ENCODE measurements around the gene PTPRO. TPM values are rescaled to one million over a fixed set of nuclear protein-coding genes. Genes with fewer than 3 reads are reported as not detected.

The PTPRO gene
- total RNA-seq, 1 experiment from 2014 or later: 1.2 TPM

DNA sequence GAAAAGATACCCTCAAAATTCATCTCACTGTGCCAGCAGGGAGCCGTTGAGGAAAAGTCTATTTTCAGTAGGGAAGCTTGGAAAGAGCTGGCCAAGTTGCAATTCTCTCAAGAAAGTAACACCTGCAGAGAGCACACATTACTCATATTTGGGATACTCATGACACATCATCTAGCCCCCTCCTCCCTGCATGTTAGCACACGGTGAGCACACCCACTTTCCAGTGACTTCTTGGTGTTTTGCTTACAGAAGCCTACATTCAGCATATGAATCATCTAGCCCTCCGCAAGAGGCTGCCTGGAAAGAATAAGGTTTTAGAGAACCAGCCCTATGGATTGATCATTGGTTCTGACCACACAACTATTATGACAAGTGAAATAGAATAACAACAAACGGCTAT lies 124.5 kb downstream of the PTPRO start:
- no peak for DNase-seq (ENCODE audit: low spot score)

DNA sequence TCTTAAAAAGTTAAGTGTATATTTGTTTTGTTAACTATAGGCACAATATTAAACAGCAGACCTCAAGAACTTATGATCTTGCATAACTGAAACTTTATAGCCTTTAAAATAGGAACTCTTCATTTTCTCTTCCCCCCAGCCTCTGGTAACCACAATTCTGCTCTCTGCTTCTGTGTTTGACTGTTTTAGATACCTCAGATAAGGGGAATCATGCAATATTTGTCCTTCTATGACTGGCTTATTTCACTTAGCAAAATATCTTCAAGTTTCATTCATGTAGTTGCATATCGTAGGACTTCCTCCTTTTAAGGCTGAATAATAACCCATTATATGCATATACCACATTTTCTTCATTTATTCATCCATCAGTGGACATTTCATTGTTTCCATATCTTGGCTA lies 131.3 kb downstream of the PTPRO start:
- no peak for DNase-seq (ENCODE audit: low spot score)

DNA sequence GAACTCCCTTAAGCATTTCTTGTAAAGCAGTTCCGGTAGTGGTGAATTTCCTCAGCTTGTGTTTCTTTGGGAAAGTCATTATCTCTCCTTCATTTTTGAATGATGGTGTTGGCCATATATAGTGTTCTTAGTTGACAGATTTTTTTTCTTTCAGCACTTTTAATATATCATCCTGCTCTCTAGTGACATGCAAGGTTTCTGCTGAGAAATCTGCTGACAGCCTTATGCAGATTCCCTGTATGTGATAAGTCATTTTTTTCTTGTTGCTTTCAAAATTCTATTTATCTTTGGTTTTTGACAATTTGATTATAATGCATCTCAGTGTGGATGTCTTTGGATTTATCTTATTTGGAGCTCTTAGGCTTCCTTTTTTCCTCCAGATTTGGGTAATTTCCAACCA lies 135.7 kb downstream of the PTPRO start:
- no peak for DNase-seq (ENCODE audit: low spot score)

DNA sequence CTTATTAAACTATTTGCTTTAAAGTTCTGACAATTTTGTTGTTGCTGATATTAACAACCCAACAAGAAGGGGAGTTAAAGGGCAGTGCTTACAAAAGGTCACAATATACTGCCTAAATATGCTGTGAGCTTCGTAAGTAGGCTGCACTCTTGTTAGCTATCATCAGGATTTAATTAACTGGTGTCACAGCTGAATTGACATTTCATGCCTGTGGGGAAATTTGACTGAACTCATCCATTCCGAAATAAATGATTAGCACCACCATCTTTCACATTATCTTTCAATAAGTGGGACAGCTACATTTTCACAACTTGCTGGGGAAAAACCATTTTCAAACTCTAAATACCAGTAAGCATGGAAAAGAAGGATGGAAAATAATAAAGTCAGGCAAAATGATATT lies 146.6 kb downstream of the PTPRO start:
- no peak for DNase-seq (ENCODE audit: low spot score)

DNA sequence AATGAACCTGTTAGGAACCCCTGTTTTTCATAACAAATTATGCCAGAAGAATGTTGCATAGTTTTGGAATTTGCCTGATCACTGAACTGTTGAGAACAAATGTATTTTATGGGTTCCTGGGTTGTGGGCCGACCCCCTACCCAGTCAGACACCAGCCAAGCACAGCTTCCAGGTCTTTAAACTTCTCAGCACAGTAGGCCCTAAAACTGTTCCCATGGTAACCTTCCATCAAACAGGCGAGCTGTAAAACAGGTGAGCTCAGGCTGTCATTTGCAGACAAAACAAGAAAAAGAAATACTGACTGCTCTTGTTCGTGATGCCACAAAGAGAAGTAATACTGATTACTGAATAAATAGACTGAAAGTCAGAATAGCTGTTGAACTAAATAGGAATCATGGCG lies 147.0 kb downstream of the PTPRO start:
- no peak for DNase-seq (ENCODE audit: low spot score)

DNA sequence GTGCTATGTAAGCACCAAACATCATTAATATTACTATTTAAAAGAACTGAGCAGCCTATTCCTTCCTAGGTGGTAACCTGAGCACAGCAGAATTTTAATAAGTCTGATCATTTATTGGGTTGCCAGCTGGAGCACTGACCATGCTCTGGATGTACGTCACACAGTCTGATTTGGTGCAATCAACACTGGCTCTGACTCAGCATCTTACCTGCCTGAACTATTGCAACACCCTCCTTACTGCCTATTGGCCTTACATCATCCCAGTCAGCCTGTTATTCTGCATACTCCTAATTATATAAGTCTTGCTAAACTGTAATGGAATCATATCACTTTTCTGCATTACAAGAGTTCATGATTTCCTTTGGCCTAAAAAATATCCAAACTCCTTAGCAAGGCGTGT lies 149.7 kb downstream of the PTPRO start:
- no peak for DNase-seq (ENCODE audit: low spot score)

DNA sequence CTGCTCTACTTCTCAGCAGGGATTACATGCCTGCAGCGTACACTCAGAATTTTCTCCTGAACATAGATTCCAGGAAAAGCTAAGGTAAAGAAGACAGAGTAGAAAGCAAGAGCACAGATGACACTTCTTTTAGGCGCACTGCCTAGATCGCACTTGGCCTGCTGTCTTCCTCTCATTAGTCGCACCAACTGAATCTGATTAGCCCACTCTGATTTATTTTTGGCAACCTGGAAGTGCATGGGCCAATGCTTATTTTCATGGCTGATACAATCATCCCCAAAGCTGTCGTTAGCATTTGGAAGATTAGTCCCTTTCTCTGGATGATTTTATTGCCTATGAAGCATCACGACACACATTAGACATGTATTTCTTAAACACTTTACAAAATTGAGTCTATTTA lies 152.5 kb downstream of the PTPRO start:
- DNase-seq (ENCODE audit: low spot score): no peak

DNA sequence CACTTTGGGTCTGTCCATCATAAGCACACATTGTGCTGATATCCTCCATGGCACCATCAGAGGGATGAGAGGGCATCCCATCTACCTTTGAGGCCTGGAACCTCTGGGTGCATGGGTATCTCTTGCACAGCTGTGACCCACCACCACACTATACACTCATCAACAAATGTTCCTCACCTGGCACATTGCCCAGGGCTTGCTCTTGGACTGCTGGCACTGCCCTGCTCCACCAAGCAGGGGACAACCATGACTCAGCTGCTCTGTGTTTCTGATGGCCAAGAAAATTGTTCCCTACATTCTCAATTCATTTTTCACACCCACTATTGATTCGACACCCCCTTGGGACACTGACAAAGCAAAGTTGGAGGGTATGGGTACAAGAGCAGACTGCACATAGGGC lies 155.5 kb downstream of the PTPRO start:
- DNase-seq (ENCODE audit: low spot score): no peak

DNA sequence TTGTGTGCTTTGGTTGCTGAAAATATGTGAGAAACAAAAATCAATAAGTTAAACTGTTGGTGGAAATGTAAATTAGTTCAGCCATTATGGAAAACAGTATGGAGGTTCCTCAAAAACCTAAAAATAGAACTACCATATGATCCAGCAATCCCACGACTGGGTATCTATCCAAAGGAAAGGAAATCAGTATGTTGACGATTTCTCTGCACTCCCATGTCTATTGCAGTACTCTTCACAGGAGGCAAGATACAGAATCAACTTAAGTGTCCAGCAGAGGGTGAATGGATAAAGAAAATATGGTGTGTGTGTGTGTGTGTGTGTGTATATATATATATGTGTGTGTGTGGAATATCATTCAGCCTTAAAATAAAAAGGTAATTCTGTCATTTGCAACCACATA lies 159.5 kb downstream of the PTPRO start:
- no peak for DNase-seq (ENCODE audit: low spot score)

DNA sequence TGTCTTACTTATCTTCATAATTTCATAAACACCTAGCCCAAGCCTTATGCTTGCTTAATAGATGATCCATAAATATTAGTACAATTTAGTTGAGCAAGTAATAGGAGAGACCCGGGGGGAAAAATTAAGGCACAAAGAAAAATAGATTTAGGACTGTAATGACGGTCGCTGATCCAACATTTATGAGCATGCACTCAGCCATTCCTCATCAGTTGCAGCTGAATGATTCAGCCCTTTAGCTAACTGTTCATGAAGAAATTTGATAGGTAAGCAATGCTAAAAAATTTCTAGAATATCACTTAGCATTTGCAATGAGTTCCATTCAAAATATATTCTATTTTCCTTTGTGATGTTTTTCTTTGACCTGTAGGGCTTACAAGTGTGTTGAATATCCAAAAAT lies 163.2 kb downstream of the PTPRO start:
- no peak for DNase-seq (ENCODE audit: low spot score)

DNA sequence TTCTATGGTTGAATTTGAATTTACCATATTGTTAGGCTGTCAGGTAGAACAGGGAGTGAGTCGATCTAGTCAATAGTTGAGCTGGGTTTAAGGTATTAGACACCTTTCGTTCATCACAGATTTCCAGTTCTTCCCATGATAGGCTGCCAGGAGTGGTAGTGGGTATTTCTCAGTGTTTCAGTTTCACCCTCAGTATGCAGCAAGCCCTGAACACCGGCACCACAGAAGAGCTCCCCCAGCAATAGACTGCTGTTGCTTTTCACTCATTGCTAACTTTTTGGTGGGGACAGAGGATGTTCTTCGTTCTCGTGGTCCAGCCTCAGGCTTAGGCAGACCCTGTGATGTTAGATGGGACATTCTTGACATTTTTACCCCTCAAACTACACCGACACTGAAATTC lies 164.6 kb downstream of the PTPRO start:
- no peak for DNase-seq (ENCODE audit: low spot score)

DNA sequence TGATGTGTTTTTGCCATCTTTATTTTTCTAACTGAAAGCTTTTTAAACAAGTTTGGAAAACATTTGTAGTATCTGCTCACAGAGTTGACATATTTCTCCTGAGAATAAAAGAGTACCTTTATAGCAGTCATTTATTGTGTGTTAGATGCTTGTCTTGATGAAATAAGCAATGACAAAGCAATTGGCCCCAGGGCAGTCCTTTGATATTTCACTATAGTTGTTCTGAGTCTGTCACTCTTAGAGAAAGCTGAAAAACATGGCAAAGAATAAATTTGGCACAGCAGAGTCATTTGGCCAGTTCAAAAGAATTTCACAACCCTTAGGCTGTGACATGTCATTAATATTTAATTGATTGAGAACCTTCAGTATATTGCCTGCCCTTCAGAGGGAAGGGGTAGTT lies 166.2 kb downstream of the PTPRO start:
- no peak for DNase-seq (ENCODE audit: low spot score)

DNA sequence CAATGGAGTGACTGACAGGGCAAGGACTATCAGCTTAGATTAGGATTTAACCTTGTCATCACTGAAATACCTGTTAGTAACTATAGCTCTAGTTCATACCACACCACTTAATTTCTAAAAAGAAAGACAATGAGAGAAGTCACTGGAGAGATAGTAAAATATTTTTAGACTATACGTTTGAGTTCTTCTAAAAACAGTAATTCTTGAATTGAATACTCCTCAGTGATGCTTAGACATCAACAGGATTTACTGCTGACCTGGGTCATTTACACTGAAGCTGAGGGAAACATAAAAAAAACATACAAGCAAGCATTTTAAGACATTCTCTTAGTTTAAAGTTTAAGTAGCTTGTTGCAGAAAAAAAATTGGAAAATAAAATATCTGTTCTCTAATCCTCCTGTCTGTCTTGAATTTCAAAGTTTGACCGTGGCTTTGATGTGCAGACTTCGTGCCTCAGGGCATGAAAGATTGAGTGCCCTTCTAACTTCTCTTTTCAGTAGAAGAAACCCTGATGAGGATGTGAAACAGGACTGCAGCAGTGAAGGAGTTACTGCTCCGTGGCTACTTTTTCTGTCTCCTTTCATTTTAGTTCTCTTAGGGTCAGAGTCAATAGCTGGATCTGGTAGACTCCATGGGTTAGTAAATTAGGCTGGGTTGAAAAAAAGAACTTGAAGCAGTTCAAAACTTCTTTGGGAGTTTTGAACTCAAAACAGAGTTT lies 172.2 kb downstream of the PTPRO start:
- DNase-seq (ENCODE audit: low spot score): no peak

DNA sequence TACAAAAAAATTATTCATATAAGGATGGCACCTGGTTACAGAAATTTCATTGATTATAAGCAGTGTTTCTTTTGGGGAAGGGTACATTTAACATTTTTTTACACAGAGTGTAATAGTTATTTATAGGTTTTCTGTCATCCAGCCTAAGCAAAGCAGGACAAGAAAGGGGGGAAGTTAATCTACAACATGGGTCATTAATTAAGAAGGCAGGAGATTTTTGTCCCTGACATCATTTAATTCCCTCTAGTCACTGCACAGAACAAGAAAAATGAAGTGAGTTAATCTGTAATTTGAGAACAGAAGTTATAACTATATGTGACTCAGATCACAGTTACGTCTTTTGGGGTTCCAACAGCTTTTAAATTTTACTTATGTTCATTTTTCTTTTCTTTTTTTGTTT lies 173.4 kb downstream of the PTPRO start:
- DNase-seq (ENCODE audit: low spot score): no peak

DNA sequence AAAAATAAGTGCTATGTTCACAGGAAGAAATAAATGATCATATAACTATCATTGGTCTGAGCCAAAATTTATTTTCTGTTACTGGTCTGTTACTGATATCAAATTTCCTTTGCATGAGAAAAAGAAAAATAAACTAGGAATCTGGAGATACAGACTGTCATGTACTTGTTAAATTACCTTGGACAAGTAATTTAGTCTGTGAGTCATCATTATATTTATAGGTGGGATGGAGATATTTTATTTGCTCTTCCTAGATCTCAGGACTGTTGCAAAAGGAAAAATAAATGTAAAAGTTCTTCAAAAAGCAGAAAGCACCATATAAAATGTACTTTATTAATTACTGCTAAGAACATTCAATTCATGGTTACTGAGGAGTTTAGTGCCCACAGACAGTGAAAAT lies 174.4 kb downstream of the PTPRO start:
- no peak for DNase-seq (ENCODE audit: low spot score)

DNA sequence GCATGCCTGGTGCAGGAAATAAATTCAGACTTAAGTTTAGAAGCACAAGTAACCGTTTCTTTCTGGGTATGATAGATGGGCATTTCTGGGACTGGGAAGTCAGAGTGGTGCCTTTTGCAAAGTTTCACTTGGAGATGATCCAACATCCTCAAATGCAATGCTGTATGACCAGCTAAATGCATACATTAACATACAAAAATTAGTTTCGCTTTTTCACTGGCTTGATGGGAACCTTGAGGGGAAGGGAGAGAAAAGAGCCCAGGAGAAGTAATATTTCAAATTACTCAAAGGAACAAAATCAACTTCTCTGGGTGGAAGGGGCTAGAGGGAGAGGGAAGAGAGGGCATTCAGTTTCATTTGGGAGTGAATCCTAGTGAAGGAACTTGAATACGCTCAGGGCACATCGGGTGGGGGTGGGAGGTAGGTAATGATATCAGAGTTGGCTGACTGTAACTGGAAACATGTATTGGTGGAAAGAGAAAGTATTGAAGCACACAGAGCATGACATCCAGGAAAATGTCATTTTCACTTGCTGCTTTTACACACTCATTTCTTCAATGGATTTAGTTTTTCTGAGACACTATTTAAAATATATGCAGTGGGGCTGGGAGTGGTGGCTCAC lies 175.5 kb downstream of the PTPRO start:
- no peak for DNase-seq (ENCODE audit: low spot score)

DNA sequence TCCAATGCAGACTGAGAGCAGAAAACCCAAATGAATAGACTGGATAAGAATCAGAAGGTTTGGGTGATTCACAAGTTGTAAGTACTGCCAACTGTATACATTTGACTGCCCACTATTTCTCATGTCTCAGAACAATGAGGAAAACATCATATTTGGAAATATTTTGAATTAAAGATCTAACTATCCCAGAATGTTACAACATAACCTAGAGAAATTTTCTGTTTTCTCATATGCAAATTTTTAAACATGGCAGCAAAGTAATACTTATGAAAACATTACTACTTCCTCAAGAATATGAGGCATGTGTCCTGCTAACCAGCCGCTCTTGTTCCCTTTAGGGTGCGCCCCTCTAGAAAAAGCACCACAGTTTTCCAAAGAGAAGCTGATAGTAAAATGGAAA lies 179.9 kb downstream of the PTPRO start:
- no peak for DNase-seq (ENCODE audit: low spot score)

DNA sequence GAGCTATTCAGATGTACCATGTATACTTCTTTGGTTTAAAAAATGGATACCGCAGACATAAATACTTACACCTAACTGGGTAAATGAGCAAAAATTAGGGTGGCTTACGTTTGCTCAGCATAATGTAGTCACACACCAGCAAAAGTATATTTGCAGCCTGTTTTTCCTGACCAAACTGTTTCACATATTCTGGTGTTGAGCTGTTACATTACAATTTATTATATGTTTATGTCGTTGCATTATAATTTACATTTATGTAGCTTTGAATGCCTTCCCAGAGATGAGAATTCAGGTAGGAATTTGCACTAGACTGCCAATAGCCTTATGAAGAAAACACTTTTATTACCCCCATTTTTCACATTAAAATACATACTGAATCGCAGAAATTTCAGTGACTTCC lies 183.3 kb downstream of the PTPRO start:
- no peak for DNase-seq (ENCODE audit: low spot score)

DNA sequence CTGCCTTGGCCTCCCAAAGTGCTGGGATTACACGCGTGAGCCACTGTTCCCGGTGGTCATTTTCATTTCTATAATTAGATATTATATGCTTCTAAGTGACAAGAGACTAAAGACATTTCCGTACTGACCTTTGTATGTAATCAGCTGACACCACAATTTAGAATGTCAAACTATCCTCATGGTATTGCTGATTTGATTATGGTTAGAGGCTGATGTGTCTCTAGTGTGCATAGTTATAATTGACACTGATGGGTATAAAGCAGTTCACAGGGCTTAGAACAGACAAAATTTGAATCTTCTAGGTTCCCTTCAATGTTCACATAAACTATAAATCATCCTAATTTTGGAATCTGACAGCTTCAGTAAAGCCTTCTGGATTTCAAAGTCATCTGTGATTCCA lies 192.7 kb downstream of the PTPRO start:
- no peak for DNase-seq (ENCODE audit: low spot score)

DNA sequence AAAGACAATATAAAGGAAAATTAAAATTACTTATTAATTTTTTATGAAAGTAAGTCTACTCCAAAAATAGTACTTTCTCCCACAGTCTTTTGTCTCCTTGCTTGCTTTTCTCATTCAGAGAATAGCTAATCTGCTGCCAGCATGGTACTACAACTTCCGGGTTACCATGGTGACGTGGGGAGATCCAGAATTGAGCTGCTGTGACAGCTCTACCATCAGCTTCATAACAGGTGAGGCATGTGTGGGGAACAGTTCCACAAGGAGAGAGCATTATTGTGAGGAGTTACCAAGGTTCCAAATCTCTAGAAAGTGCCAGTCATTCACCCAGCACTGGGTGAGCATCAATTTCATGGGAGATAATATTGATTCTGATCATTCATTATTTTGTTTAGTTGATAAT lies 197.8 kb downstream of the PTPRO start:
- no peak for DNase-seq (ENCODE audit: low spot score)

DNA sequence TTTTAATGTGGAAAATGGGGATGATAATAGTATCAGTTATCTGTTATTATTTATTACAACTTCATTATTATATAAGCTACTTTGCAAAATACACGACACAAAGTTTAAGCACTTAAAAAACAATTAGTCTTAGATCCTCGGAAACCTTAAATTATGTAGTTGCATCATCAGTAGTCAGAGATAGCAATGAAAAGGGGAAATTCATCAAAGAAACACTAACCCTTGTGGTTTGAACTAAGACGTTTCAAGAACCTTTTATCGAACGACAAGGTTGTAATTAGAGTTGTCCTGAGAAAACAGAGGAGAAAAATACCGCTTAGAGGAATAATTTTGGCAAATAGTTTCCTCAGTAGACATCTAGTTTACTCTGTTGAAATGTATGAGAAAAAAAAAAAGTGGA lies 198.5 kb downstream of the PTPRO start:
- no peak for DNase-seq (ENCODE audit: low spot score)

DNA sequence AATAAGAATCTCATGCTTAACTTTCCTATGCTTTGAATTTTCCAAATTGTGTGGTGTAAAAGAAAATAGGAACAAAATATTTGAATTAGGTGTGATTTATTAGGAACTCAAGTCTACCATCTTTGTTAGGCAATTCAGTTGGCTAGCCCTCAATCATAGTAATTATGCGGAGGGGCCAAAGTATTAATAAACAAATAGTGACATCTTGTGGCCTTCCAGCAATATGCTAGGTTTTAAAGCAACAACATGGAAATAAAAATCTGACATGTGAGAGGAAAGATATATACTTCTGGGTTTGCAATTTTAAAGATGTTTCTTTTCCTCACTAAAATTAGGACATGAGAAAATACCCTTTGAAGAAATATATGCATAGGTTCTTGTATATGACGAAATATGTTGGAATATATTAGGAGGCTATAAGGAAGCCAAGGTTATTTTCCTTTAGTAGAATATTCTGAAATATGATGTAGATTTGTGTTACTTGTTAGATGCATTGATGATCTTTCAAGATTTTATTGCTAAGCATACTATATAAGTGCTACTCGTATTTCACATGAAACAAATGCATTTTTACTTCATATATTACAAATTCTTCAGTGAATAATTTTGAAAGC lies 200.4 kb downstream of the PTPRO start:
- DNase-seq (ENCODE audit: low spot score): peak; percentile 59

DNA sequence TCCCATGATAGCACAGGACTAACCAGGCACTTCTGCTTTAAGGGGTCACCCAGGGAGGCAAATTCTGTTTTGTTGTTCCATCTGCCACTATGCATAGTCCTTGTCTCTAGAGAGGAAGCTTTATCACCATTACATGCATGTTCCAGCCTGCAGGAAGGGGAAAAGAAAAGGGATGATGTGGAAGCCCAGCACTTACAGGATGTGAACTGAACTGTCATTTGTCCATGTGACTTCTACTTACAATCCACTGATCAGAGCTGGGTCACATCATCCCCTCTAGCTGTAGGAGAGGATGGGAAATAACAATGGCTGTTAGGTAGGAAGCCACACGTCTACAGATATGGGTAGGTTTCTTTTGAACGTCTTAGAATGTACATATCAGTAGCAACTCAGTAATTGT lies 203.1 kb downstream of the PTPRO start:
- no peak for DNase-seq (ENCODE audit: low spot score)

DNA sequence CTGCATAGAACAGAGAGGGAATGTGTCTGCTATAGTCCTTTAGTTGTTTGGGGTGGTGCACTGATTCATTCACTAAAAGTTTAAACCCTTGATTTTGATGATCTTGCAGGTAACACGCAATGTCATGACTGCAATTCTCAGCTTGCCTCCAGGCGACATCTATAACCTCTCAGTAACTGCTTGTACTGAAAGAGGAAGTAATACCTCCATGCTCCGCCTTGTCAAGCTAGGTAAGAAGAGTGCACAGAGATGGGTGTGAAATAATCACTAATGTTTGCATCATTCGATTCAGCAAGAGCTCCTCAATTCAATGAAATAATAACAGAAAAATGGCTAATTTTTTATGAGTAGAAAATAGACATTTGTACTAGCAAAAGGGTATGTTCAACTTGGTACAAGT lies 203.7 kb downstream of the PTPRO start:
- DNase-seq (ENCODE audit: low spot score): no peak

Measured in H4 (cell line).